ENCODE results near the gene FAM107A.

Gene FAM107A

DNA sequence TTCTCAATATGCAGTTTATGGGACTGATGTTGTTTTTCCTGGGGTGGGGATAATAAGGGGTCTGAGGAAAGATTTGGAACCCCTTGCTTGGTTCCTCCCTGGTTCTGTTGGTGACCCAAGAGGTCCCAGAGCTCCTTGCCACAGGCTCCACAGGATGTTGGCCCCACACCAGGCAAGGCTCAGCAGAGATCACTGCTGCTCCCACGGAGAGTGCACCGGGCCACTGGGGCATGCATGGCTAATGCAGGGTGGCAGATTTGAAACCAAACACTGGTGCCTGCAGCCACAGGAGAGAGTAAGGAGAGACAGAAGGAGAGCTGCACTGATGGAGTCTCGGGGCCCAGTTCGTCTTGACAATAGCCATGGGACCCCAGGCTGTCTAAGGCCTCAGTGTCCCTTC, 2.5 kb downstream of the FAM107A start:
- no peak for DNase-seq (ENCODE audit: low read depth)
- TF ChIP-seq, protein P1, sequence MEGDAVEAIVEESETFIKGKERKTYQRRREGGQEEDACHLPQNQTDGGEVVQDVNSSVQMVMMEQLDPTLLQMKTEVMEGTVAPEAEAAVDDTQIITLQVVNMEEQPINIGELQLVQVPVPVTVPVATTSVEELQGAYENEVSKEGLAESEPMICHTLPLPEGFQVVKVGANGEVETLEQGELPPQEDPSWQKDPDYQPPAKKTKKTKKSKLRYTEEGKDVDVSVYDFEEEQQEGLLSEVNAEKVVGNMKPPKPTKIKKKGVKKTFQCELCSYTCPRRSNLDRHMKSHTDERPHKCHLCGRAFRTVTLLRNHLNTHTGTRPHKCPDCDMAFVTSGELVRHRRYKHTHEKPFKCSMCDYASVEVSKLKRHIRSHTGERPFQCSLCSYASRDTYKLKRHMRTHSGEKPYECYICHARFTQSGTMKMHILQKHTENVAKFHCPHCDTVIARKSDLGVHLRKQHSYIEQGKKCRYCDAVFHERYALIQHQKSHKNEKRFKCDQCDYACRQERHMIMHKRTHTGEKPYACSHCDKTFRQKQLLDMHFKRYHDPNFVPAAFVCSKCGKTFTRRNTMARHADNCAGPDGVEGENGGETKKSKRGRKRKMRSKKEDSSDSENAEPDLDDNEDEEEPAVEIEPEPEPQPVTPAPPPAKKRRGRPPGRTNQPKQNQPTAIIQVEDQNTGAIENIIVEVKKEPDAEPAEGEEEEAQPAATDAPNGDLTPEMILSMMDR (IDR thresholded peaks at IDR 0.05; ENCODE audit: low read depth, low read length, missing control alignments), result no peak
- no peak overlapping the region for H3K4me3 ChIP-seq (ENCODE audit: low read depth, low read length)

DNA sequence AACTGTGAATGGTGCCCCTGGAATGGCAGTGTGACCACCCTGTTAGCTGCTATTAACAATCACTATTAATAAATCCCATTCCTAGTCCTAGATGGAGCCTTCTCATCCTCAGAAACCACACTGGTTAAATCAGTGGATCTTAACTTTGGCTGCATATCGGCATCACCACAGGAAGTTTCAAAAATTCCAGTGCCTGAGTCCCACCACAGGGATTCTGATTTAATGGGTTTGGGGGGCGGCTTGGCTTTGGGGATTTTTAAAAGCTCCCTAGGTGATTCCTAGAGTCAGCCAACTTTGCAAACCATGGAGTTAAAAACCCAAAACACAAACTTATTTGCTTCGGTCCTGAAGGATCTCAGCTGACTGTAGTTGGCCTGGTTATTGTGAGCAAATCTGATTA, 3.1 kb downstream of the FAM107A start:
- H3K4me3 ChIP-seq (ENCODE audit: low read depth, low read length), result no peak overlapping the region
- no peak for DNase-seq (ENCODE audit: low read depth)
- TF ChIP-seq, protein P1 (IDR thresholded peaks at IDR 0.05; ENCODE audit: low read depth, low read length, missing control alignments), result no peak

DNA sequence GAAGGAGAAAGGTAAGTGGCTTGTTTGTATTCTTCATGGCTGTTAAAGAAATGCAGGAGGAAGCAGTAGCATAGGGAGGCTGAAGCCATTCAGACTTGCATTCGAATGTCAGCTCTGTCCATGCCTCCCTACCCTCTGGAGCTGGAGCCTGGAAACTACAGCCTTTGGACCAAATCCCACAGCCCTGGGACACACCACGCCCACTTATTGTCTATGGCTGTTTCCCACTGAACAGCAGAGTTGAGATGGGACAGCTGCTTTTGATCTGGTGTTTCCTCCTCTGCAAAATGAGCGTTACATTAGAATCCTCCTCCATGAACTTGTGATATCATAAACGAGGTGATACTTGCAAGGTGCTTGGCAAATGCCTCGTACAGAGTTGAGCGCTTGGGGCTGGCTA, 3.6 kb downstream of the FAM107A start:
- no peak overlapping the region for H3K4me3 ChIP-seq (ENCODE audit: low read depth, low read length)
- DNase-seq (ENCODE audit: low read depth), result no peak
- TF ChIP-seq, protein P1 (IDR thresholded peaks at IDR 0.05; ENCODE audit: low read depth, low read length, missing control alignments), result no peak

DNA sequence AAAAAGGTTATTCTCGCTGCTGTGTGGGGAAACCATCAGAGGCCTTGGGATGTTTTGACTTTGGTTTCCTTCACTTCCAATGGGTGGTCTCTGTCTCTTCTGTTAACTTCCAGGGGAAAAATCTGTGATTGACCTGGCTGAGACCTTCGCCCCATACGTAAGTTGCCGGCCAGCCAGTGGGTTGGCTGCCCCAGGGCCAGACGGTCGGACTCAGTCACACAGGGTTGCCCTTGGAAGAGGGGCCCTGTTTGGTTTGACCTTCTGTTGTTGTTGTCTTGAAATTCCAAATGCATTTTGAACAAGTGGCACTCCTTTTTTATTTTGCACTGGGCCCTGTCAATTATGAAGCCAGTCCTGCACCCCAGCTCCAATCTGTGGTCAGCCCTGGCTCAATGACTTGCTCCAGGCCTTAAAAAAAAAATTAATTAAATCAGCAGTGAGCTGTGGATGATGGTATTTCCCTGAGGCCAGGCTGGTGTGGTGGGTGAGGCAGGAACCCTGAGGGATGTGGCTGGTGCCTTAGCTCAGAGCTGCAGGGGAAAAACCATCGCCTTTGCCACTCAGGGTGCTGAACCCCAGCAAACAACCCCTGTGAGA, 4.5 kb downstream of the FAM107A start:
- no peak overlapping the region for H3K4me3 ChIP-seq (ENCODE audit: low read depth, low read length)
- TF ChIP-seq, protein P1 (IDR thresholded peaks at IDR 0.05; ENCODE audit: low read depth, low read length, missing control alignments), result no peak
- DNase-seq (ENCODE audit: low read depth), result no peak

- DNase-seq (ENCODE audit: low read depth), result no peak
- TF ChIP-seq, protein P1 (IDR thresholded peaks at IDR 0.05; ENCODE audit: low read depth, low read length, missing control alignments), result no peak
- no peak overlapping the region for H3K4me3 ChIP-seq (ENCODE audit: low read depth, low read length)
Observed at GRCh38 chr3:58572013-58572633, 5.1 kb downstream of the FAM107A start.

- no peak for DNase-seq (ENCODE audit: low read depth)
- TF ChIP-seq, protein P1 (IDR thresholded peaks at IDR 0.05; ENCODE audit: low read depth, low read length, missing control alignments), result no peak
- H3K4me3 ChIP-seq (ENCODE audit: low read depth, low read length), result no peak overlapping the region
Observed at GRCh38 chr3:58570851-58571250, 6.3 kb downstream of the FAM107A start.

All from GM12864 (cell line).